Activated CD4-positive, alpha-beta T cell treated with anti-CD3 and anti-CD28 coated beads, Interleukin-10, Interleukin-2, amounts not matched to agents 100 ng/mL and 50 ng/mL, durations not matched to agents 16 hours and 8 hours (primary cell): Measurements from ENCODE around the gene SMARCC2.

Source experiments
- DNase-seq: peaks from one replicate; pipeline ENCODE4 v3.0.0-alpha.2; 2020

SMARCC2 gene

GRCh38 chr12:56146492-56147460 lies 42.5 kb downstream of the SMARCC2 start:
- DNase-seq, result no peak

- no peak for DNase-seq
These were observed 44.1 kb downstream of the SMARCC2 start for GRCh38 chr12:56145217-56145616.

- no peak for DNase-seq
These were observed 45.4 kb downstream of the SMARCC2 start for GRCh38 chr12:56143870-56144269.

- DNase-seq, result no peak
These were observed 46.1 kb downstream of the SMARCC2 start for GRCh38 chr12:56143217-56143616.

- no peak for DNase-seq
These were observed 47.1 kb downstream of the SMARCC2 start for GRCh38 chr12:56141946-56142784.

- no peak for DNase-seq
These were observed 51.3 kb downstream of the SMARCC2 start for GRCh38 chr12:56137853-56138571.

- no peak for DNase-seq
These were observed 54.4 kb downstream of the SMARCC2 start for GRCh38 chr12:56134897-56135296.

- no peak for DNase-seq
These were observed 58.4 kb downstream of the SMARCC2 start for GRCh38 chr12:56130876-56131275.

GRCh38 chr12:56129942-56130495 lies 59.3 kb downstream of the SMARCC2 start:
- DNase-seq, result no peak

- DNase-seq, result peak; percentile 86
These were observed 59.9 kb downstream of the SMARCC2 start for GRCh38 chr12:56129206-56129941.

- DNase-seq, result no peak
These were observed 60.5 kb downstream of the SMARCC2 start for GRCh38 chr12:56128670-56129205.

- DNase-seq, result peak; percentile 100
These were observed 61.2 kb downstream of the SMARCC2 start, which contains the start of gene ESYT1 for GRCh38 chr12:56127888-56128669. Gene ESYT1 (plus strand): TSS chr12:56128267. CDS start chr12:56128320, 53 bp downstream.

- DNase-seq, result no peak
These were observed 61.8 kb downstream of the SMARCC2 start for GRCh38 chr12:56127485-56127887.

GRCh38 chr12:56126732-56127239 lies 62.5 kb downstream of the SMARCC2 start:
- peak; percentile 14 for DNase-seq

GRCh38 chr12:56124133-56124532 lies 65.2 kb downstream of the SMARCC2 start:
- no peak for DNase-seq

- no peak for DNase-seq
These were observed 66.6 kb downstream of the SMARCC2 start for GRCh38 chr12:56122637-56123036.

GRCh38 chr12:56121204-56121870 lies 67.9 kb downstream of the SMARCC2 start:
- DNase-seq, result no peak

- no peak for DNase-seq
These were observed 69.0 kb downstream of the SMARCC2 start for GRCh38 chr12:56120158-56120846.

GRCh38 chr12:56119361-56119796 lies 69.9 kb downstream of the SMARCC2 start:
- peak; percentile 82 for DNase-seq
